PC-9 (cell line): ENCODE results near the gene THY1.

Experiments
- CTCF ChIP-seq: fragments of 200-600 bp; sonication (generic); conservative IDR thresholded peaks from 2 replicates; pipeline ENCODE4 v1.6.1; 2017; ENCODE audit warnings: mixed run types, antibody characterized with exemption, mild to moderate bottlenecking, moderate library complexity
- EZH2 ChIP-seq: fragments of 200-600 bp; sonication (generic); IDR thresholded peaks from 2 replicates; pipeline ENCODE4 v1.8.0; 2017; ENCODE audit warnings: antibody characterized with exemption, low read depth

- TF ChIP-seq EZH2 (no peak), CTCF (no peak)
Observed at GRCh38 chr11:119459293-119459976, 36.5 kb upstream of the THY1 start.
